NOMO-1 treated with dmso at 0.1 percent for 144 hours (cell line): ENCODE measurements around the gene KCNIP4.

ENCODE experiments used
- DNase-seq: peaks from one replicate; lab custom pipeline; 2025; ENCODE audit not compliant: unreplicated experiment; lab: John Stamatoyannopoulos, UW

Gene KCNIP4

GRCh38 chr4:21205821-21206531, 742.6 kb downstream of the KCNIP4 start:
- no peak for DNase-seq

- no peak for DNase-seq
These were observed 745.2 kb downstream of the KCNIP4 start for GRCh38 chr4:21203416-21203815.

- DNase-seq: no peak
These were observed 745.6 kb downstream of the KCNIP4 start for GRCh38 chr4:21202959-21203358.

GRCh38 chr4:21198683-21199082, 749.9 kb downstream of the KCNIP4 start:
- no peak for DNase-seq

GRCh38 chr4:21195682-21196081, 752.9 kb downstream of the KCNIP4 start:
- no peak for DNase-seq

- no peak for DNase-seq
These were observed 756.2 kb downstream of the KCNIP4 start for GRCh38 chr4:21192367-21192766.

GRCh38 chr4:21191317-21191716, 757.3 kb downstream of the KCNIP4 start:
- no peak for DNase-seq

- DNase-seq: no peak
These were observed 763.8 kb downstream of the KCNIP4 start for GRCh38 chr4:21184788-21185187.

GRCh38 chr4:21181716-21182115, 766.9 kb downstream of the KCNIP4 start:
- no peak for DNase-seq

- no peak for DNase-seq
These were observed 770.7 kb downstream of the KCNIP4 start for GRCh38 chr4:21177871-21178270.

GRCh38 chr4:21177092-21177491, 771.5 kb downstream of the KCNIP4 start:
- no peak for DNase-seq

- DNase-seq: no peak
These were observed 780.9 kb downstream of the KCNIP4 start for GRCh38 chr4:21167711-21168110.

GRCh38 chr4:21155367-21155766, 793.2 kb downstream of the KCNIP4 start:
- DNase-seq: no peak

- no peak for DNase-seq
These were observed 809.2 kb downstream of the KCNIP4 start for GRCh38 chr4:21139327-21139726.

- no peak for DNase-seq
These were observed 812.4 kb downstream of the KCNIP4 start for GRCh38 chr4:21136051-21136630.

GRCh38 chr4:21134994-21135393, 813.6 kb downstream of the KCNIP4 start:
- DNase-seq: no peak

GRCh38 chr4:21130606-21131005, 818.0 kb downstream of the KCNIP4 start:
- no peak for DNase-seq

- DNase-seq: no peak
These were observed 822.5 kb downstream of the KCNIP4 start for GRCh38 chr4:21126014-21126512.

- DNase-seq: no peak
These were observed 830.3 kb downstream of the KCNIP4 start for GRCh38 chr4:21118301-21118700.

GRCh38 chr4:21117541-21118180, 830.9 kb downstream of the KCNIP4 start:
- DNase-seq: no peak

- no peak for DNase-seq
These were observed 834.9 kb downstream of the KCNIP4 start for GRCh38 chr4:21113496-21114223.

- DNase-seq: no peak
These were observed 845.9 kb downstream of the KCNIP4 start for GRCh38 chr4:21102667-21103066.
